HepG2 (cell line): Measurements from ENCODE around the gene ZNF384. TPM values are rescaled to one million over a fixed set of nuclear protein-coding genes. Genes with fewer than 3 reads are reported as not detected.

Experiments
- GTF2F1 ChIP-seq: fragments of 150-350 bp; IDR thresholded peaks from 2 replicates; pipeline ENCODE4 v1.6.1; 2014; ENCODE audit warnings: low read length
- KAT7 ChIP-seq: IDR thresholded peaks from 2 replicates; pipeline ENCODE4 v1.6.1; 2018; ENCODE audit warnings: borderline replicate concordance, missing compliant biosample characterization
- MTF2 ChIP-seq: sonication (generic); formaldehyde crosslinking; IDR thresholded peaks from 2 replicates; pipeline ENCODE4 v1.5.0; 2020; ENCODE audit warnings: missing genetic modification reagents, borderline replicate concordance
- PATZ1 ChIP-seq: sonication (generic); formaldehyde crosslinking; IDR thresholded peaks from 2 replicates; pipeline ENCODE4 v1.4.0; 2020; ENCODE audit warnings: missing genetic modification reagents
- WIZ ChIP-seq: sonication (generic); formaldehyde crosslinking; IDR thresholded peaks from 2 replicates; pipeline ENCODE4 v1.5.1; 2020; ENCODE audit warnings: mild to moderate bottlenecking, missing genetic modification reagents
- ZBTB42 ChIP-seq: sonication (generic); formaldehyde crosslinking; IDR thresholded peaks from 2 replicates; pipeline ENCODE4 v1.5.0; 2020; ENCODE audit warnings: mild to moderate bottlenecking, missing genetic modification reagents
- ZNF138 ChIP-seq: sonication (generic); formaldehyde crosslinking; IDR thresholded peaks from 2 replicates; pipeline ENCODE4 v1.5.0; 2020; ENCODE audit warnings: mild to moderate bottlenecking, low read depth, missing genetic modification reagents
- ZNF253 ChIP-seq: sonication (generic); formaldehyde crosslinking; IDR thresholded peaks from 2 replicates; pipeline ENCODE4 v1.8.0; 2022; ENCODE audit warnings: mild to moderate bottlenecking, missing genetic modification reagents, borderline replicate concordance
- ZNF276 ChIP-seq: sonication (generic); formaldehyde crosslinking; IDR thresholded peaks from 2 replicates; pipeline ENCODE4 v1.4.0; 2020; ENCODE audit warnings: mild to moderate bottlenecking, low read depth, missing genetic modification reagents
- ZNF569 ChIP-seq: sonication (generic); formaldehyde crosslinking; IDR thresholded peaks from 2 replicates; pipeline ENCODE4 v1.5.0; 2020; ENCODE audit warnings: mild to moderate bottlenecking, missing genetic modification reagents, moderate library complexity, borderline replicate concordance
- polyA plus RNA-seq, 8 experiments: library from polyadenylated mRNA; depleted of rRNA in 3 of 8; stranded (reverse) in 7 of 8; unstranded in 1 of 8; fragments of >200 nt; fragmentation: Illumina TruSeq in 4 of 8; extraction: Trizol in 4 of 8; gene quantifications; 2 replicates each; pipeline versions ENCODE4 v1.2.1 to v1.2.3, GENCODE V29; 2011 to 2016; ENCODE audit warnings: low read depth in 4 of 8, missing spikeins in 1 of 8, mixed read lengths in 1 of 8; ENCODE audit not compliant: insufficient read depth in 1 of 8
- total RNA-seq, 5 experiments: library from RNA; depleted of rRNA; stranded (reverse); fragments of >200 nt; fragmentation: Illumina TruSeq; extraction: Trizol; gene quantifications; 2 replicates each; pipeline ENCODE4 v1.2.3, GENCODE V29; 2016; ENCODE audit warnings: low read depth in 1 of 5
- TF ChIP-seq, protein P1 (sequence below): sonication (generic); formaldehyde crosslinking; IDR thresholded peaks from 2 replicates; pipeline ENCODE4 v1.4.0; 2020; ENCODE audit warnings: missing genetic modification reagents, borderline replicate concordance
- TF ChIP-seq, protein P2 (sequence below): sonication (generic); formaldehyde crosslinking; IDR thresholded peaks from 2 replicates; pipeline ENCODE4 v1.5.0; 2020; ENCODE audit warnings: mild to moderate bottlenecking, missing genetic modification reagents
- TF ChIP-seq, protein P3 (sequence below): sonication (generic); formaldehyde crosslinking; IDR thresholded peaks from 2 replicates; pipeline ENCODE4 v1.4.0; 2020; ENCODE audit warnings: mild to moderate bottlenecking, missing genetic modification reagents

ZNF384 gene
- total and polyA plus RNA-seq, 2 of the 13 experiments (the other 11 are each of a cell fraction or from before 2014, with no cell fraction given): 23.6 to 55.3 TPM

GRCh38 chr12:6724409-6724797, 35.2 kb upstream of the ZNF384 start (continued):
- no peak for TF ChIP-seq KAT7 (CRISPR knock-in tag)
- TF ChIP-seq ZBTB42: no peak
- TF ChIP-seq, protein P1, sequence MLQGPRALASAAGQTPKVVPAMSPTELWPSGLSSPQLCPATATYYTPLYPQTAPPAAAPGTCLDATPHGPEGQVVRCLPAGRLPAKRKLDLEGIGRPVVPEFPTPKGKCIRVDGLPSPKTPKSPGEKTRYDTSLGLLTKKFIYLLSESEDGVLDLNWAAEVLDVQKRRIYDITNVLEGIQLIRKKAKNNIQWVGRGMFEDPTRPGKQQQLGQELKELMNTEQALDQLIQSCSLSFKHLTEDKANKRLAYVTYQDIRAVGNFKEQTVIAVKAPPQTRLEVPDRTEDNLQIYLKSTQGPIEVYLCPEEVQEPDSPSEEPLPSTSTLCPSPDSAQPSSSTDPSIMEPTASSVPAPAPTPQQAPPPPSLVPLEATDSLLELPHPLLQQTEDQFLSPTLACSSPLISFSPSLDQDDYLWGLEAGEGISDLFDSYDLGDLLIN (CRISPR knock-in tag): no peak
- no peak for TF ChIP-seq PATZ1 (CRISPR knock-in tag)
- TF ChIP-seq MTF2 (CRISPR knock-in tag): peak; percentile 60; the same call in 1 of the 2 replicates
- TF ChIP-seq WIZ (CRISPR knock-in tag): 0 out of 2 replicates have a peak, but pooled peaks have one; percentile 1
- no peak for TF ChIP-seq ZNF276 (CRISPR knock-in tag)
- peak; percentile 27 for TF ChIP-seq ZNF138
- TF ChIP-seq, protein P2, sequence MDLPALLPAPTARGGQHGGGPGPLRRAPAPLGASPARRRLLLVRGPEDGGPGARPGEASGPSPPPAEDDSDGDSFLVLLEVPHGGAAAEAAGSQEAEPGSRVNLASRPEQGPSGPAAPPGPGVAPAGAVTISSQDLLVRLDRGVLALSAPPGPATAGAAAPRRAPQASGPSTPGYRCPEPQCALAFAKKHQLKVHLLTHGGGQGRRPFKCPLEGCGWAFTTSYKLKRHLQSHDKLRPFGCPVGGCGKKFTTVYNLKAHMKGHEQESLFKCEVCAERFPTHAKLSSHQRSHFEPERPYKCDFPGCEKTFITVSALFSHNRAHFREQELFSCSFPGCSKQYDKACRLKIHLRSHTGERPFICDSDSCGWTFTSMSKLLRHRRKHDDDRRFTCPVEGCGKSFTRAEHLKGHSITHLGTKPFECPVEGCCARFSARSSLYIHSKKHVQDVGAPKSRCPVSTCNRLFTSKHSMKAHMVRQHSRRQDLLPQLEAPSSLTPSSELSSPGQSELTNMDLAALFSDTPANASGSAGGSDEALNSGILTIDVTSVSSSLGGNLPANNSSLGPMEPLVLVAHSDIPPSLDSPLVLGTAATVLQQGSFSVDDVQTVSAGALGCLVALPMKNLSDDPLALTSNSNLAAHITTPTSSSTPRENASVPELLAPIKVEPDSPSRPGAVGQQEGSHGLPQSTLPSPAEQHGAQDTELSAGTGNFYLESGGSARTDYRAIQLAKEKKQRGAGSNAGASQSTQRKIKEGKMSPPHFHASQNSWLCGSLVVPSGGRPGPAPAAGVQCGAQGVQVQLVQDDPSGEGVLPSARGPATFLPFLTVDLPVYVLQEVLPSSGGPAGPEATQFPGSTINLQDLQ: no peak
- no peak for TF ChIP-seq ZNF253 (CRISPR knock-in tag)
- no peak for TF ChIP-seq GTF2F1
- no peak for TF ChIP-seq ZNF569
- TF ChIP-seq, protein P3, sequence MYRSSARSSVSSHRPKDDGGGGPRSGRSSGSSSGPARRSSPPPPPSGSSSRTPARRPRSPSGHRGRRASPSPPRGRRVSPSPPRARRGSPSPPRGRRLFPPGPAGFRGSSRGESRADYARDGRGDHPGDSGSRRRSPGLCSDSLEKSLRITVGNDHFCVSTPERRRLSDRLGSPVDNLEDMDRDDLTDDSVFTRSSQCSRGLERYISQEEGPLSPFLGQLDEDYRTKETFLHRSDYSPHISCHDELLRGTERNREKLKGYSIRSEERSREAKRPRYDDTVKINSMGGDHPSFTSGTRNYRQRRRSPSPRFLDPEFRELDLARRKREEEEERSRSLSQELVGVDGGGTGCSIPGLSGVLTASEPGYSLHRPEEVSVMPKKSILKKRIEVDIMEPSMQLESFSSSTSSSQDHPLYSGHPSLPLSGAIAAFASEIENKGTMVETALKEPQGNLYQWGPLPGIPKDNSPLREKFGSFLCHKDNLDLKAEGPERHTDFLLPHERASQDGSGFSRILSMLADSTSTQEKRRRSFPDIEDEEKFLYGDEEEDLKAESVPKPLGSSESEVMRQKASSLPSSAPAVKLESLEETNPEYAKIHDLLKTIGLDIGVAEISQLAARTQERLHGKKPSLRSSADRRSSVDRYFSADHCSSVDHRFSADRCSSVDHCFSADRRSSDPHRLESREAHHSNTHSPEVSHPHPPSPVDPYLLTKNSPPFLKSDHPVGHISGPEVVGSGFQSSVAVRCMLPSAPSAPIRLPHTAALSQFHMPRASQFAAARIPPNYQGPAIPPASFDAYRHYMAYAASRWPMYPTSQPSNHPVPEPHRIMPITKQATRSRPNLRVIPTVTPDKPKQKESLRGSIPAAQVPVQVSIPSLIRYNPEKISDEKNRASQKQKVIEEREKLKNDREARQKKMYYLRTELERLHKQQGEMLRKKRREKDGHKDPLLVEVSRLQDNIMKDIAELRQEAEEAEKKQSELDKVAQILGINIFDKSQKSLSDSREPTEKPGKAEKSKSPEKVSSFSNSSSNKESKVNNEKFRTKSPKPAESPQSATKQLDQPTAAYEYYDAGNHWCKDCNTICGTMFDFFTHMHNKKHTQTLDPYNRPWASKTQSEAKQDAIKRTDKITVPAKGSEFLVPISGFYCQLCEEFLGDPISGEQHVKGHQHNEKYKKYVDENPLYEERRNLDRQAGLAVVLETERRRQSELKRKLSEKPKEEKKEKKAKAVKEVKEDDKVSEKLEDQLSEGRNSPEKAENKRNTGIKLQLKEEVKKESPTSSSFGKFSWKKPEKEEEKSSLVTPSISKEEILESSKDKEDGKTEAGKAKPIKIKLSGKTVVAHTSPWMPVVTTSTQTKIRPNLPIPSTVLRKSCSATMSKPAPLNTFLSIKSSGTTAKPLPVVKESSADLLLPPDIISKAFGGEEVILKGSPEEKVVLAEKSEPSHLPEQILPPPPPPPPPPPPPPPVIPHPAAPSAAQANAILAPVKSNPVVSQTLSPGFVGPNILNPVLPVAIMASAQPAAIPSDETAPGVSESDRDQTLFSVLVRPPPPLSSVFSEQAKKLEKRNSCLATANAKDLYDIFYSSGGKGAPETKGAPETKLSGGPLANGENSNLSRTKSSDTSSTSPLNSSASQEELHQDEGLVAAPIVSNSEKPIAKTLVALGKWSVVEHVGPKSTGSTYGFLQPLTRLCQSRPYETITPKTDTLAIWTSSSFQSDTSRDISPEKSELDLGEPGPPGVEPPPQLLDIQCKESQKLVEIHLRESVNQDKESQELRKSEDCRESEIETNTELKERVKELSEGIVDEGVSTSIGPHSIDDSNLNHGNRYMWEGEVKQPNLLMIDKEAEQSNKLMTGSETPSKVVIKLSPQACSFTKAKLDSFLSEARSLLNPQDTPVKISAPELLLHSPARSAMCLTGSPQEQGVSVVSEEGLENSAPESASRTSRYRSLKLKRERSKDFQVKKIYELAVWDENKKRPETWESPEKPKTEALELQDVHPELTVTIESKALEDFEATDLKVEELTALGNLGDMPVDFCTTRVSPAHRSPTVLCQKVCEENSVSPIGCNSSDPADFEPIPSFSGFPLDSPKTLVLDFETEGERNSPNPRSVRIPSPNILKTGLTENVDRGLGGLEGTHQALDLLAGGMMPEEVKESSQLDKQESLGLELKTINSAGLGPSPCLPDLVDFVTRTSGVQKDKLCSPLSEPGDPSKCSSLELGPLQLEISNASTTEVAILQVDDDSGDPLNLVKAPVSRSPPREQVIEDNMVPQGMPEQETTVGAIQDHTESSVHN (CRISPR knock-in tag): 0 out of 2 replicates have a peak, but pooled peaks have one; percentile 12
